Head of caudate nucleus (tissue), 42 donors: ENCODE measurements around the gene TTC8.

Experiments used
- DNase-seq, 42 donors: peaks; one replicate each; pipeline versions ENCODE4 v3.0.0 to v3.0.0-alpha.2; 2020 to 2021; ENCODE audit warnings: mixed read lengths in 7 of 42
- intact Hi-C: fragments of 100-400 bp; cut with DNase I; formaldehyde crosslinking; loops from one replicate; pipeline ENCODE4 v1.15.0; 2022

The TTC8 gene

GRCh38 chr14:88911809-88912208 is 87.4 kb downstream of the TTC8 start:
- intact Hi-C loops: no loop called here

DNA sequence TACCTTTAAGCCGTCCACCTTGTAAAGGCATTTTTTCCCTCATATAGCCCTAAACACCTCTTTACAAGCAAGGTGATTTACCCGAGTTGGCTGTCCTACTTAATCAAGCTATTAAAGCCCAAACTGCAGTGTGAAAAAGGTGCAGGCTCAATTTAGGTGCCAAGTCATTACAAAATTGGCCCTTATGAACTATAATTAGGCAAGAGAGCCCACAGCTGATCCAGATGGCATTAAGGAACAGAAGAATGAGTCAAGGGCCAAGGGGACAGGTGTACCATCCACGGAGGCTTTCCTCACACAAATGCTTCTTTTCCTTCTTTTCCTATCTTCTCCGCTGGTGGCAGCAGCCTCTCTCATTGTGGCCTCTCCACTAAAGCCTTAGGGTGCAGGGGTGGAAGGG is 90.5 kb downstream of the TTC8 start:
- DNase-seq: no peak
- intact Hi-C loops: no loop called here

More at GRCh38 chr14:88911809-88912208, 87.4 kb downstream of the TTC8 start:
- DNase-seq: no peak

DNA sequence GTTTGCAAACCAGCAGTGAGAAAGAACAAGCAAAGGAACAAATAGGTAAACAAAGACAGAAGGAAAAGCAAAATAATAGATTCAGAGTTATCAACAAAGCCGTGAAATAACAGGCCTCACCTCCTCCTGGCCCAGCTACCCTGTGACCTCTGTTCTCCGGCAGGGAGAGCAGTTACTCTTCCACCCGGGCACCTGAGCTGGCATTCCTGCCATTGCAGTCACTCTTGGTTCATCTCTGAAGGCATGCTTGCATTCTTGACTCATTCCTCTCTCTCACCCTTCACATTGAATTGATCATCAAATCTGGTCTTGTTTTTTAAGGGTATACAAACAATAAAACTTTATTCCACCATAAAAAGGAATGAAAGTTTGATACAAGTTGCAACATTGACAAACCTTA is 95.1 kb downstream of the TTC8 start:
- intact Hi-C loops: no loop called here
- DNase-seq: no peak
